ENCODE results near the gene MTCL3.

Gene MTCL3

DNA sequence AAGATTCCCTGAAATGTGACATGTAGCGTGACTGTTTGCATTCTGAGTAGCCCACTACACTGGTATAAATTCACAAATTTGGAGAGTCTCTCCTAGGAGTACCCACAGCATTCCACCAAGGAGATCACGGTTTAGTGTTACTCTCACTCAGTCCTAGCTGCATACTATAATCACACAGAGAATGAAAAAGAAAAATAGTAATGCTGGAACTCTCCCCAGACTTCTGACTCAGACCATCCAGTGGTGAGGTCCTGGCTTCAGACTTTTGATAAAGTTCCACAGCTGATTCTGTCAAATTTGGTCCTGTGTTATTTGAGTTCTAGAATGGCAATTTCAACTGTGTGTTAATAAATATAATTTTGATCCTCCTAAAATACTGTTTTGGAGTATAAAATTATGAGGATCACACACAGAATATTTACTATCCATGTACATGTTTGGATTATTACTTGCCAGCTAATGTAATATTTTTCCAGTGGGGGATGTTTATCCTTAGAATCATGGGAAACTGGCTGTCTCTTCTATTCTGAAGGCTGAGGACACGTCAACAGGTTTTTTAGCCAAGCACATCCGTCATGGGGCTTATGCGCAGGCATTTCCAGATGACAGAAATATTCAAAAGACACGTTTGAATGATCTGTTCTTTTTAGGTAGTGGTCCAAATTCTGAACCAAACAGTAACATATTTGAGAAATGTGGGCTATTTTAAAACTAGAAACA, 54.8 kb downstream of the MTCL3 start:
- TF ChIP-seq, protein P1, sequence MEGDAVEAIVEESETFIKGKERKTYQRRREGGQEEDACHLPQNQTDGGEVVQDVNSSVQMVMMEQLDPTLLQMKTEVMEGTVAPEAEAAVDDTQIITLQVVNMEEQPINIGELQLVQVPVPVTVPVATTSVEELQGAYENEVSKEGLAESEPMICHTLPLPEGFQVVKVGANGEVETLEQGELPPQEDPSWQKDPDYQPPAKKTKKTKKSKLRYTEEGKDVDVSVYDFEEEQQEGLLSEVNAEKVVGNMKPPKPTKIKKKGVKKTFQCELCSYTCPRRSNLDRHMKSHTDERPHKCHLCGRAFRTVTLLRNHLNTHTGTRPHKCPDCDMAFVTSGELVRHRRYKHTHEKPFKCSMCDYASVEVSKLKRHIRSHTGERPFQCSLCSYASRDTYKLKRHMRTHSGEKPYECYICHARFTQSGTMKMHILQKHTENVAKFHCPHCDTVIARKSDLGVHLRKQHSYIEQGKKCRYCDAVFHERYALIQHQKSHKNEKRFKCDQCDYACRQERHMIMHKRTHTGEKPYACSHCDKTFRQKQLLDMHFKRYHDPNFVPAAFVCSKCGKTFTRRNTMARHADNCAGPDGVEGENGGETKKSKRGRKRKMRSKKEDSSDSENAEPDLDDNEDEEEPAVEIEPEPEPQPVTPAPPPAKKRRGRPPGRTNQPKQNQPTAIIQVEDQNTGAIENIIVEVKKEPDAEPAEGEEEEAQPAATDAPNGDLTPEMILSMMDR (IDR thresholded peaks at IDR 0.05; ENCODE audit: control insufficient read depth, extremely low read depth, insufficient read depth), result no peak
- no peak for DNase-seq (ENCODE audit: low read depth)
- no peak overlapping the region for H3K4me3 ChIP-seq (ENCODE audit: low read depth, low read length)

DNA sequence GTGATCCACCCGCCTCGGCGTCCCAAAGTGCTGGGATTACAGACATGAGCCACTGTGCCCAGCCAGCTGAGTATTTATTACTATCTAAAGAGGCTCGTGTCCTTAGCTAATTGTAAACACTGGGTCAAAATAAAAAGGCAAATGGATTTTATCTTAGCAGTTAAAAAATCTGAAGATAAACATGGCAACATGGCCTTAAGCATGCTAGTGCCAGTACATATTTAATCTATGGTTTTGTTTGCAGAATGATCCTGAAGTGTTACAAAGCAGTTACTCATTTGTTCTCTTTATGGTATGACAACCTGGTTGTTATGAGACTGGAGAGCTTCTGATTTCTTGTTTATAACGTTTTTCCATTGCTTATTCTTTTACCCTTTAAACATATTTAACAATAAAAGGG, 56.1 kb downstream of the MTCL3 start:
- peak; percentile 89 for DNase-seq (ENCODE audit: low read depth)
- no peak overlapping the region for H3K4me3 ChIP-seq (ENCODE audit: low read depth, low read length)
- TF ChIP-seq, protein P1 (IDR thresholded peaks at IDR 0.05; ENCODE audit: control insufficient read depth, extremely low read depth, insufficient read depth), result no peak

DNA sequence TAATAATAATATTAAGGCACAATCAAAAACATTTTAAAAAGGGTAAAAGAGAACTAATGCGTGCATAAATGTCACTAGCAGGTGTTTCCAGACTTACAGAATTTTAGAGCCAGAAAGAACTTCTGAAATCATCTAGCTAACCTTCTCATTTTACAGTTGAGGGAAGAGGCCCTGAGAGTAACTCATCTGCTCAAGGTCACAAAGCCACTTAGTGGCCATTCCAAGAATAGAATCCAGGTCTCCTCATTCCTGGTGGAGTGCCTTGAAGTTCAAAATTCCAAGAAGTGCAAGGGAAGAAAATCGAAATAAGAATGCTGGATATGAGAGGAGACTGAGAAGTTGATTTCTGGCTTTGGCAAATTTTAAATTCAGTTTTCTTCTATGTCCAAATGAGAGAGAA, 56.8 kb downstream of the MTCL3 start:
- DNase-seq (ENCODE audit: low read depth), result no peak
- no peak overlapping the region for H3K4me3 ChIP-seq (ENCODE audit: low read depth, low read length)
- TF ChIP-seq, protein P1 (IDR thresholded peaks at IDR 0.05; ENCODE audit: control insufficient read depth, extremely low read depth, insufficient read depth), result no peak

DNA sequence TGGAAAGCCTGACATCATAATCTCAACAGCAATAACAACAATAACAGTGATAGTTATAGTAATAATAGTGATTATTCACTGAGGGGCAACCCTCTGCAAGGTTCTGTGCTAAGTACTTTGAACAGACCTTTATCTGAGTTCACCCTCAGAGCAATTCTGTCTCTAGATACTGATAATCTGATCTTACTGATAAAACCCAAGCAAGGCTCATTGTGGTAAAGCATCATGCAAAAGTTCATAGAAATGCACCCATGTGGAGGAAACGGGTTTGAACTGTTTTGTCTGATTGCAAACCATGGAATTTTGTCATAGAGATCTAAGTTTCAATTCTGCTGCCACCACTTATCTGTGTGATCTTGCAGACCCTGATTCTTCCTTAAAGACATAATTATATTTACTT, 58.7 kb downstream of the MTCL3 start:
- no peak overlapping the region for H3K4me3 ChIP-seq (ENCODE audit: low read depth, low read length)
- no peak for DNase-seq (ENCODE audit: low read depth)
- TF ChIP-seq, protein P1 (IDR thresholded peaks at IDR 0.05; ENCODE audit: control insufficient read depth, extremely low read depth, insufficient read depth), result no peak

DNA sequence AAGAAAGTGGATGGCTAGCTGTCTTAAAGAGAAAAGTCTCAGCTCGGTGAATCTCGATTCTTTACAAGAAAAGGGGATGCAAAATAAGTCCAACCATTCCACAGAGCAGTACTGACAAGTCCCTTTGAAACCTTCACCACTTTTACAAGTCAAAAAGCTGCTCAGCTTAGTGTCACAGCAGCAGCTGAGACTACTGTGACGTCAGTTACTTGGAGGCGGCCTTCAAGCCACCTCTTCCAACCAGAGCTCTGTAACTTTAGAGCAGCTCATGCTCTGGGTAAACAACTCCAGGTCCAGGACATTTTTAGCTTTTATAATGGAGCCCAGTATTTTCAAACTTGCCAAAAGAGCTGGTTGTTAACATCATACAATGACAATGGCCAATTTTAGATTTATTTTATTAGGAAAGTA, 59.9 kb downstream of the MTCL3 start, which contains the start of gene KIAA0408:
KIAA0408 (minus strand) TSS at position 159 of the 411 bp plus-strand sequence. CDS start 5,408 bp downstream, outside the sequence.
- TF ChIP-seq, protein P1 (IDR thresholded peaks at IDR 0.05; ENCODE audit: control insufficient read depth, extremely low read depth, insufficient read depth), result no peak
- H3K4me3 ChIP-seq (ENCODE audit: low read depth, low read length), result no peak within 1 kb of the TSS; the same call in 1 of the 2 replicates
- peak; percentile 87 for DNase-seq (ENCODE audit: low read depth)

DNA sequence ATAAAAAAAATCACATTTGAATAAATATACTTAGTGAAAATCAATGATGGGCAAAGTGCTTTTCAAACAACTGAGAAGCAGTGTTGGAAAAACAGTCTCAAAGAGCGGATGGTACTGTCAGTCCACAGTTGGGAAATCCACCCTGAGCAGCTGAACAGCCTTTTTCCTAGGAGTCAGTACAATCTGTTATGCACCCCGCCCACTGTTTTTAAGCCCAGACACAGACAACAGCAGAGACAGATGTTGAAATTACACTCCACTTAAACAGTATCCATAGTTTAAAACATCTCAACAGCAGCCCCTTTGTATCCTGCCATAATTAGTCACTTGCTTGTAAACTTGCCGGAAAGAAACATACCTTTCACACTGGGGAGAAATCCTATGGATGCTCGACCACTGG, 60.3 kb downstream of the MTCL3 start:
- no peak for DNase-seq (ENCODE audit: low read depth)
- no peak overlapping the region; the same call in 1 of the 2 replicates for H3K4me3 ChIP-seq (ENCODE audit: low read depth, low read length)
- TF ChIP-seq, protein P1 (IDR thresholded peaks at IDR 0.05; ENCODE audit: control insufficient read depth, extremely low read depth, insufficient read depth), result no peak

DNA sequence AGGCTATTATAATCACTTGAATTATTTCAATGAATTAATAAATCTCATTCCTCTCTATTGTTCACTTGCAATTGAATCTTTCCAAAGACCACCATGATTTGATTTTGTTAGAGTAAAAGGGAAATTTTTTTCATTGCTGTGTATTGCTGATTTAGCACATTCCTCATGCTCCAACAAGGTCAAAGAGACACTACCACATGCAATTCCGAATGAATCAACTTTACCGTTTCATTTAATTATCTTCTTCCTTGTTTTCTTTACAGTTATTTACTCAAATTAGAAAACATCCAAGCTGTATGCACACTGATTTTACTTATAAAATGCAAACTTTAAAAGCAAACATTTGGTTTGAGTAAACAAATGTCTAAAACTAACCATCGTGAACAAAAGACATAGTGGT, 60.9 kb downstream of the MTCL3 start:
- peak; percentile 32 for DNase-seq (ENCODE audit: low read depth)
- TF ChIP-seq, protein P1 (IDR thresholded peaks at IDR 0.05; ENCODE audit: control insufficient read depth, extremely low read depth, insufficient read depth), result no peak
- no peak overlapping the region for H3K4me3 ChIP-seq (ENCODE audit: low read depth, low read length)

All from LNCaP clone FGC (cell line).